ENCODE data around the gene AJAP1.

Gene AJAP1

DNA sequence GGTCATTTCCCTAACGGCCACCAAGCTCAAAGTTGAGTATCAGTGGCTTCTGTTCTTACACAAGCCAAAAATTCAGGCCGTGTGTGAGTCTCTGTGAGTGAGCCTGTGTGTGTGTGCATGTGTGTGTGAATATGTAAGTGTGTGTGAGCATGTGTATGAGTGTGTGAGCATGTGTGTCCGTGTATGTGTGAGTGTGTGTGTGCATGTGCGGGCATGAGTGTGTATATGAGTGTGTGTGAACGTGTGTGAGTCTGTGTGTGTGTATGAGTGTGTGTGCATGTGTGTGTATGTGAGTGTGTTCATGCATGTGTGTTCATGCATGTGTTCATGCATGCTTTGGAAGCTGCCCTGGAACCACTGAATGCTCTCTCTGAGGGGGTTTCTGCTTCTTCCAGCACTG lies 105.7 kb downstream of the AJAP1 start:
- Histone ChIP-seq H2AFZ (ENCODE audit: low read length) (no peak overlapping the region), H3K79me2 (ENCODE audit: low read length) (no peaks in the 10 kb centered on the region), H3K27ac (ENCODE audit: low read length) (no peak overlapping the region), H3K9me2 (replicated peaks; ENCODE audit: insufficient read depth, low read length) (no peaks in the 10 kb centered on the region), H4K20me1 (ENCODE audit: insufficient read depth, low read length) (no peaks in the 10 kb centered on the region), H3K9ac (ENCODE audit: low read length) (no peak overlapping the region), H3K36me3 (replicated peaks; ENCODE audit: insufficient read depth, low read length) (no peaks in the 10 kb centered on the region), H3K4me2 (ENCODE audit: low read depth, low read length) (no peak overlapping the region), H3K9me3 (replicated peaks; ENCODE audit: insufficient read depth, low read length) (no peaks in the 10 kb centered on the region), H3K4me3 (ENCODE audit: low read length) (no peak overlapping the region), H3K27me3 (replicated peaks; ENCODE audit: insufficient read depth, low read length) (peaks cover 51% of the 10 kb centered on the region), H3F3A (ENCODE audit: insufficient read depth, low read length) (no peaks in the 10 kb centered on the region), H3K4me1 (ENCODE audit: low read length) (no peaks in the 10 kb centered on the region)
- no peak for DNase-seq
- TF ChIP-seq CTCF (IDR thresholded peaks at IDR 0.05; ENCODE audit: low read length) (no peak), EZH2phosphoT487 (IDR thresholded peaks at IDR 0.05; ENCODE audit: low read length) (no peak), EZH2 (optimal IDR thresholded peaks at IDR 0.05; ENCODE audit: low read depth, low read length) (no peak)

- Histone ChIP-seq H3K27ac (ENCODE audit: low read length) (no peak overlapping the region), H3K9me2 (replicated peaks; ENCODE audit: insufficient read depth, low read length) (no peaks in the 10 kb centered on the region), H3K9me3 (replicated peaks; ENCODE audit: insufficient read depth, low read length) (no peaks in the 10 kb centered on the region), H3K27me3 (replicated peaks; ENCODE audit: insufficient read depth, low read length) (peaks cover 58% of the 10 kb centered on the region), H3K4me2 (ENCODE audit: low read depth, low read length) (no peak overlapping the region), H3K79me2 (ENCODE audit: low read length) (no peaks in the 10 kb centered on the region), H3K9ac (ENCODE audit: low read length) (no peak overlapping the region), H3K4me1 (ENCODE audit: low read length) (no peaks in the 10 kb centered on the region), H3K4me3 (ENCODE audit: low read length) (no peak overlapping the region), H2AFZ (ENCODE audit: low read length) (no peak overlapping the region), H3K36me3 (replicated peaks; ENCODE audit: insufficient read depth, low read length) (no peaks in the 10 kb centered on the region), H3F3A (ENCODE audit: insufficient read depth, low read length) (no peaks in the 10 kb centered on the region), H4K20me1 (ENCODE audit: insufficient read depth, low read length) (no peaks in the 10 kb centered on the region)
- no peak for TF ChIP-seq EZH2 (optimal IDR thresholded peaks at IDR 0.05; ENCODE audit: low read depth, low read length)
- no peak for TF ChIP-seq EZH2phosphoT487 (IDR thresholded peaks at IDR 0.05; ENCODE audit: low read length)
- no peak for TF ChIP-seq CTCF (IDR thresholded peaks at IDR 0.05; ENCODE audit: low read length)
- no peak for DNase-seq
These were observed 106.9 kb downstream of the AJAP1 start for GRCh38 chr1:4761324-4761723.

GRCh38 chr1:4762146-4762545 lies 107.7 kb downstream of the AJAP1 start:
- Histone ChIP-seq H3K4me3 (ENCODE audit: low read length) (no peak overlapping the region), H3K79me2 (ENCODE audit: low read length) (no peaks in the 10 kb centered on the region), H3K9me3 (replicated peaks; ENCODE audit: insufficient read depth, low read length) (no peaks in the 10 kb centered on the region), H2AFZ (ENCODE audit: low read length) (no peak overlapping the region), H3K4me2 (ENCODE audit: low read depth, low read length) (no peak overlapping the region), H3K9ac (ENCODE audit: low read length) (no peak overlapping the region), H4K20me1 (ENCODE audit: insufficient read depth, low read length) (no peaks in the 10 kb centered on the region), H3K27me3 (replicated peaks; ENCODE audit: insufficient read depth, low read length) (peaks cover 66% of the 10 kb centered on the region), H3K27ac (ENCODE audit: low read length) (no peak overlapping the region), H3K4me1 (ENCODE audit: low read length) (no peaks in the 10 kb centered on the region), H3K36me3 (replicated peaks; ENCODE audit: insufficient read depth, low read length) (no peaks in the 10 kb centered on the region), H3F3A (ENCODE audit: insufficient read depth, low read length) (no peaks in the 10 kb centered on the region), H3K9me2 (replicated peaks; ENCODE audit: insufficient read depth, low read length) (no peaks in the 10 kb centered on the region)
- no peak for DNase-seq
- no peak for TF ChIP-seq EZH2phosphoT487 (IDR thresholded peaks at IDR 0.05; ENCODE audit: low read length)
- TF ChIP-seq EZH2 (optimal IDR thresholded peaks at IDR 0.05; ENCODE audit: low read depth, low read length), result no peak
- no peak for TF ChIP-seq CTCF (IDR thresholded peaks at IDR 0.05; ENCODE audit: low read length)

Measured in MM.1S (cell line).